HG03025 (cell line): Measurements from ENCODE around the gene HADHB.
"Not testable (repeated sequence)": the region's sequence is repeated elsewhere in the genome, so short reads cannot be mapped to it uniquely, and the experiment has no call there.

ENCODE experiments used
- ATAC-seq: cut with Tn5 transposase; IDR thresholded peaks from one replicate; pipeline ENCODE4 v1.9.1; 2021; ENCODE audit warnings: mild to moderate bottlenecking, moderate library complexity; ENCODE audit not compliant: unreplicated experiment, low FRiP score

HADHB gene

DNA sequence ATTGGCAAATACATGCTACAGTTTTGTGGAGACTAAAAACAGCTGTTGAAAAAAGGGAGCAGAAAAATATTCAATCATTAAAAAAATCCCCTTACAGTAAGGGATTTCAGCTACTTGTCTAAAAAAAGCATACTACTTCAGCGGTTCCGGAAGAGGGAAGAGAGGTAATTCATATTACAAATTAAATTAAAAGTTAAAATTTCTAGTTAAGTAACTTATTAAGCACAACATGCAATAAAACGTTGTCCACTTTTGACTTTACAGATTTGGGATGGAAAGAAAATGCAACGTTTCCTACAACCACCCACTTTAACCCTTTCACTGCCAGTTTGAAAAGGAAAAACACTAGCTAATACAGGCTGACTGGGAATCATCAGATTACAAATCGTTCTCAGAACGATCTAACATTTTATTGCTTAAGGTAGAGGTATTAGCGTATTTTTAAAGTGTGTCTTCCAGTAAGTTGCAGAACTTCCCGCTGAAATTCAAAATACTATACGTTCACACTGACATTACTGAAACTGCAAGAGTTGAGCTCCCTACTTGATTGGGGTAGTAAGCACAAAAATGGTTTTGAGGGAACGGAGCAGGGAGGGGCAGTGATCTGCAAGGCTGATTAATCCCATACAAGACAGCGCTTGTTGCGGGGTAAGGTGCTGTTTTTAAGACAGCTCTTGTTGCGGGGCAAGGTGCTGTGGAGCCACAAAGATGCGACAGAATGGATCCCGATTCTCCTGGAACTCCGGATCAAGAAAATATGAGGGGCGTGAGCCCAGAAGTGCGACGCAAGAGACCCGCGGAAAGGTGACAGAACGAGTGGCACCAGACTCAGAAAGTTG lies 1.1 kb upstream of the HADHB start:
- ATAC-seq: no peak

DNA sequence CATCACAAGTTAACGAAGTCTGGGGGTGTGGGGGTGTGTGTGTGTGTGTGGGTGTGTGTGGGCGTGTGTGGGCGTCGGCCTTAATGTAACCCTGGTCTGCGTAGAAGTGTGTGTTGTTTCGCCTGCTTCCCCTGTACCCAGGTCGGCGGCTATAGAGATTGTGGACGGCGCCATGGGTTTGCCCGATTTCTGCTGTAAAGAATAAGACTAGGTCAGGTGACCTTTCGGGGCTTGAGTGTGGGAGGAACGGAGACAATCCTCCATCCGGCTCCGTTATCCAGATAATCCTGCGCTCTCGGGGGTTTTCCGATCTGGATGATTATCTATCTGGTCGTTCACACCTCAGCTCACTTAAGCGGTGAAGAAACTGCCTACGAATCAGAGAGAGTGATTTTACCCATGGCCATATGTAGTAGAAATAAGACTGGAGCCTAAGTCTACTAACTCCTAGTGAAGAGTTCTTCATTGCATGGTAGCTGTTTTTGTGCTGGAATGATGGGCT lies 543 bp downstream of the HADHB start:
- peak; percentile 16 for ATAC-seq

DNA sequence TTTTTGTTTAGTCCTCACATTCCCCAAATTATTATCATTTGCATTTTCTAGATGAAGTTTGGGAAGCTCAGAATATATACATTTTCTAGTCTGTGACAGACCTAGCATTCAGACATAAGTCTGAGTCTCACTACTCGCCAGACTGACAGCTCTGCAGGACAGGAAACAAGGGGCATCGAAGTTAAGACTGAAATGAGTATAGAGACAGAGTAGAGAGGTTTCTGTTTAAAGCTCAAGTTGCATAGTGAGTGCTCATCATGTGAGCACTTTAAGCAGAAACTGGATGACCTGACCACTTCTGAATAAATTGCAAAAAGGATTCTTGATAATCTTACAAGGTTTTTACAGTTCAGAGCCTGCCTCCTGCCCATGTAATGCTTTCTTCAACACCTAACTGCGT lies 1.1 kb downstream of the HADHB start:
- ATAC-seq: no peak

DNA sequence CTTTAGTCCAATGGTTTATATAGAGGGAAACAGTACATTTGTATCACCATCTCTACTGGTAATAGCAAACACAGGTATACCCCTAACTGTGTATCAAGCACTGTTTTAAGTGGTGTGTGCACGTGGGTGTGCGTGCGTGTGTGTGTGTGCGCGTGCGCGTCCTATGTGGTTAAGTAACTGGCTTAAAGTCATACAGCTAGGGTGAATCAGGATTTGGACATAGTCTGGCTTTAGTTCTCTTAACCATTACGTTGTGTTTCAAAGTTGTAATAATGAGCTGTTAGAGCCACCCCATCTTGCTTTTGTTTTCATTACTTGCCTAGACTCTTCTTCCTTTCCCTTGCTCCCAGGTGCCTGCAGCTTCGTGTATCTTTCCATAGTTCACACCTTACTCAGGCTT lies 2.1 kb downstream of the HADHB start:
- no peak for ATAC-seq

DNA sequence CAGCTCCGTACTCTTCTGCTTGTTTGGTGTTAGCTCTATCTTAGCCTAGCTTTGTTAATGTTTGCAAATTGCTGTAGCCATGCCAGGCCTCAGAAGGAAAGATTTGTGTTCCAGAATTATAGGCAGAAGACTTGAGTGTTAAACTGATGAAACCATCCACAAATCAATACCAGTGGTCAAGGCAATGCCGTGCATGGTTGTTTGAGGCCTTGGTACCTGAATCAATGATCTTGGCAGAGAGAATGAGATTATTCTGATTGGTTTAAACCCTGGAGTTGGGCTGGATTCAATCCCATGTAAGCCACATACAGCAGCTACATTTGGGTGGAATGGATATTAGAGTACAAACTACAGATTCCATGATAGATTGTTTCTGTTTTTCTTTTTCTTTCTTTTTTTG lies 4.9 kb downstream of the HADHB start:
- no peak for ATAC-seq

DNA sequence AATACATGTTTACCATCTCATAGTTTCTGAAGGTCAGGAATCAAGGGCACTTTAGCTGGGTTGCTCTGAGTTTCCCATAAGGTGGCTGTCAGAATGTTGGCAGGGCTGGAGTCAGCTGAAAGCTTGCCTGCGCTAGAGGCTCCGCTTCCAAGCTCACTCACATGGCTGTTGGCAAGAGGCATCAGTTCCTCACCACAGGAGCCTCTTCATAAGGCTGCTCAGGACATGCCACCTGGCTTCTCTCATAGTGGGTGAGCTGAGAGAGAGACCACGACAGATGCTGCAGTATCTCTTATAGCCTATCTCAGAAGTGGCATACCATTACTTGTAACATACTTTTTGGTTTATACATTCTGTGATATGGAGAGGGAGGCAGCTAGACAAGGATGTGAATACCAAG lies 7.2 kb downstream of the HADHB start:
- no peak for ATAC-seq

DNA sequence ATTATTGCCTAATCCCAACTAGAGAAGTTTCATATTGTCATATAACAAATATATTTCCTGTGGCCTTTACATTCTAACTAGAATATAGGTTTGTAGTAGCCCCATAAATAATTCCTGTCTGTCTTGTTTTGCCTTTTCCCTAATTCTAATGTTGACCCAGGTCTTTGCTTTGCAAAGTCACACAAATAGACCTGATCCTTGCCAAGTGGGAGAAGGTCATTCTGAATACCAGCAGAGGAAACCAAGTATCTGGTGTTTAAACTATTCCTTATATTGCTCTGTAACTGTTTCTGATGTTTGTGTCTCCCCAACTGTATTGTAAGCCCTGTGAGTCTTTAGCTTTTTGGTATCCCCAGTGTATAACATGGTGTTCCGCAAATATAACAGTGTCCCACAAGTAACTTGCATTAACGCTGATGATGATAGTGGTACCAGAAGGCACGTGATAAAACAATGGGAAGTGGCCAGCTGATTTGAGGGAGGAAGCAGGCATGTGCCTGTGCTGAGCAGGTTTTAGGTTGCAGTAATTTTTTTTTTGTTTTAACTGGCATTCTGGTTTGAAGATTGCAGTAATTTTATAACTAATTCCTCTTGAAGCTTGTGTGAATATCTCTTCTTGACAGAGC lies 11.1 kb downstream of the HADHB start:
- ATAC-seq: no peak

DNA sequence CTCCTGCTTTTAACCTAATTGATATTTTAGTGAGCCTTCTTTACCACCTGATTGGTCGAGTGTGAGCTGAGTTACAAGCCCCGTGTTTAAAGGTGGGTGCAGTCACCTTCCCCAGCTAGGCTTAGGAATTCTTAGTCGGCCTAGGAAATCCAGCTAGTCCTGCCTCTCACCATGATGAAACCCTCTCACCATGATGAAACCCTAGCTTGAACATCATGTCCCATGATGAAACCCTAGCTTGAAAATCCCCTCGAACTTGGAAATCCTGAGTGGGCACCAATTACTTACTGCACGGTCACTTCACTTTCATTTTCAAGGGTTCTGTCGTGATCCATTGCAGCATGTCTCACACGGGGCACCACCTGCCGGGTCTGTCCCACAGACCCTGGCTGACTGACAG lies 14.1 kb downstream of the HADHB start:
- not testable (repeated sequence) for ATAC-seq

DNA sequence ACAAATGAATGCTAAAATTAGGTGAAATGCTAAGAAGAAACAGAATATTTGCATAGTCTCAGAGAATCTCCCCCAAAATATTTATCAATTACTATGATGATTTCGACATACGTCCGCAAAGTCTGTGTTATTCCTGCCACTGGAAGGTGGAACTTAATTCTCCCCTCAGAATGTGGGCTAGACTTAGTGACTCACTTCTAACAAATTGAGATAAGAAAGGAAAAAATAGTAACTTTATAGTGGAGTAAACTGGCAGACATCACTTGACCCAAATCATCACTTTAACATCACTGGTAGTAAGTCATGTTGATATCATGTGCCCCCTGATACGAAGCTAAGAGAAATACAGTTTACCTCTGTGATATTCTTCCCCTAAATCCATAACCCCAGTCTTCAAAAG lies 23.5 kb downstream of the HADHB start:
- no peak for ATAC-seq

DNA sequence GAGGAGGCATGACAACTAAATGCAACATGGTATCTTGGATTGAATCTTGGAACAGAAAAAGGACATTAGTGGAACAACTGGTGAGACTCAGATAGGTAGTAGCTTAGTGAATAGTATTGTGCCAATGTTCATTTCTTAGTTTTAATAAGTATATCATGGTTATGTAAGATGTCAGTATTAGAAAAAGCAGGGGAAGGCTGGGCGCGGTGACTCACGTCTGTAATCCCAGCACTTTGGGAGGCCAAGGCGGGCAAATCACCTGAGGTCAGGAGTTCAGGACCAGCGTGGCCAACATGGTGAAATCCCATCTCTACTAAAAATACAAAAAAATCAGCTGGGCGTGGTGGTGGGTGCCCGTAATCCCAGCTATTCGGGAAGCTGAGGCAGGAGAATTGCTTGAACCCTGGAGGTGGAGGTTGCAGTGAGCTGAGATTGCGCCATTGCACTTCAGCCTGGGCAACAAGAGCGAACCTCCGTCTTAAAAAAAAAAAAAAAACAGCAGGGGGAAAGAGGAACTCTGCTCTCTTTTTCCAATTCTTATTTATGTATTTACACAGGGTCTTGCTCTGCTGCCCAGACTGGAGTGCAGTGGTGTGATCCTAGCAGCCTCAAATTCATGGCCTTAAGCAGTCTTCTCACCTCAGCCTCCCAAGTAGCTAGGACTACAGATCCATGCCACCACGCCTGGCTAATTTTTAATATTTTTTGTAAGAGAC lies 24.1 kb downstream of the HADHB start:
- ATAC-seq: not testable (repeated sequence)

DNA sequence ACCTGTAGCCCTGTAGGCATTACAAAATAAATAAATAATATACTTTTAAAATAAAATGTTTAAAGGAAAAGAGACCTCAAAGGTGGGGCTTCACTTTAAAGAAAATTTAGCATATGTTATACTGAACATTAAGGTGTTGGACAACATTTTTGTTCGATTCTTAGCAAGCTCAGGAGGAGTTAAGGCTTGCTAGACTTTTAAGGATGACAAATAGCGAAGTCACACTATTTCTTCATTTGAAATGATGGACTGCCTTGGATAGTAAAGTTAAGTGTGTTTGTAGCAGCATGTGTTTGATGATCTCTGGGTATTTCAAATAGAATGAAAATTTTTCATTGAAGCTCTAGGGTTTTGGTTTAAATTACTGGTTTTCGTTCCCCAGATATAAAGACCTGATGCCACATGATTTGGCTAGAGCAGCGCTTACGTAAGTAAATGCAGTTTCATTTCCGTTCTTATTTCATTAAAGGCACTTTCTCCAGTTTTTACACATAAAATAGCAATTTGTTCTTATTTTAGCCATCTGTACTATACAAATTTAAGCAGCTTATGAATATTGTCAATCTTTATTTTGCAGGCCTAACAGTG lies 24.9 kb downstream of the HADHB start:
- ATAC-seq: no peak

DNA sequence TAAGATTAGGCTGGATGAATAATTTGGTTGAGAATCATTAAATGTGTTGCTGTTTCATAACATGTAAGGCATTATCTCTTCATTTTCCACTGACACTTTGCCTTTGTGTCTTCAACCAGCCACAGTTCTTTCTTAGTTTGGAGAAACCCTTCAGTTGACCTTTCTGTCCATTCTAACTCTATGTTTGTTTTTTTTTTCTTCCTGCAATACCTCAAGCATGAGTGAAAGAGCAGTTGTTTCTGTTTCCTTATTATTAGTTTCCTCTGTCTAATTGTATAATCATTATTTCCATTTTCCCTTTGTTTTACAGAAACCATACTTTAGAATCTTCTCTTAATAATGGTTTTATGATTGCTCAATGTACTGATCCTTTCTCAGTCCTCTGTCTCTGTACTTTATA lies 25.6 kb downstream of the HADHB start:
- ATAC-seq: no peak

DNA sequence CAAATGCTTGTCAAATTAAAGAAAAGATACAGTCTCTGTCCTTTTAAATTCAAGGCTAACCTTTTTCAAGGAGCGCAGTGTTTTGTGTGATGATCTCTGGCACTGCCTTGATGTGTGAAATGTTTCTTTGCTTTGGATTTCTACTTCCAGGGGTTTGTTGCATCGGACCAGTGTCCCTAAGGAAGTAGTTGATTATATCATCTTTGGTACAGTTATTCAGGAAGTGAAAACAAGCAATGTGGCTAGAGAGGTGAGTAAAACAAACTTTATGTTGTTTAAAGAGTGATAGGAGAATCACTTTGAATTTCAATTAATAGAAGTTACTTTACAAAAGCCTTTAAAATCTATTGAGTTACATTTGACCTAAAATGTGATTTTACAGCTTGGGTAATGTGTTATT lies 28.8 kb downstream of the HADHB start:
- ATAC-seq: no peak

DNA sequence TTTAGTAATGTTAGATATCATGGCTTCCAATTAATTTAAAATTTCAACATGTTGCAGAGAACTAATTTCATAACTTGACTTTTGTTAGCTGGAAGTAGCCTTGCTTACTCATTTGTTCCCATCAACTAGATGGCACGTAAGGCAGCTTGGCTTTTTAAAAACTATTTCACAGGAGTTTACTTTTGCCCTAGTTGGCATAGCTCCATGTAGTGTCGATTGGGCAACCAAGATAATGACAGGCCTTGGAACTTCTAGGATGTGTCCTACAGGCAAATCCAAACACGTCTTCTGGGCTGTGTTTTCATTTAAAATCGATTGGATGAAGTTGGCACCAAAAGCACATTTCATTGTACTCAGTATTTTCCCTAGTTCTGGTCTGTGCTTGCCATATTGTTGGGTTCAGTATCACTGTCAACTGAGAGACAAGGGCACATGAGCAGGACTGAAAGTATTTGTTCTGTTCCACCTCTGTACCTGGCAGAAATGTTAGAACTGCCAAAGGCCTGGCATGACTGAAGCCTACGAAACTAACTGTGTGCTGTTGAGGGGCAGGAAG lies 29.4 kb downstream of the HADHB start:
- no peak for ATAC-seq

DNA sequence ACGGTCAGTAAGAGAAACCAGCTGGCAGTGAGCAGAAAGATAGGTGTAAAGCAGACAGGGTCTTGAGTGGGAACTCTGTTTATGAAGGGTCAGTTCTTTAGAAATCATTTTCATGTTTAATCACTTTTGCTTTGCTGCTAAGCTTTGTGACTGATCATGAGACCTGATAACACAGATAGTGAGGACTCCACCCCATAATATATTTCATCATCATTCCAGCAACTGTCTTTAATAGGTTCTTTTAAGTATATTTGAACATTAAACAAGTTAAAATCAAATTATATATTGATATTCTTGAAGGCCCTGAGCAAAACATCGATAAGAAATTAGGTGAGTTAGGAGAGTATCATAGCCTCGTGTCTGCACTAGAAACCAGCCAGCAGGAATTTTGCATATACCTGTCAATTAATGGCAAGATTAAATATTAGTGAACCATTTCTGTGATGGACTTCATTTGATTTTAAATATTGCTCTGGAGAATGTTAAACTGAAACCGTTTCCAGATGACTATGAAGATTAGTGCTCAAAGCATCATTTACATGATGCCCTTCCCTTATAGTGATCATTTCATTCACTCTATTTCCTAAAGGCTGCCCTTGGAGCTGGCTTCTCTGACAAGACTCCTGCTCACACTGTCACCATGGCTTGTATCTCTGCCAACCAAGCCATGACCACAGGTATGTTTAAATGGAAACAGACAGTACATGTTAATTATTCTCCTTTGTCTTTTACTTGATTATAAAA lies 31.9 kb downstream of the HADHB start:
- no peak for ATAC-seq

DNA sequence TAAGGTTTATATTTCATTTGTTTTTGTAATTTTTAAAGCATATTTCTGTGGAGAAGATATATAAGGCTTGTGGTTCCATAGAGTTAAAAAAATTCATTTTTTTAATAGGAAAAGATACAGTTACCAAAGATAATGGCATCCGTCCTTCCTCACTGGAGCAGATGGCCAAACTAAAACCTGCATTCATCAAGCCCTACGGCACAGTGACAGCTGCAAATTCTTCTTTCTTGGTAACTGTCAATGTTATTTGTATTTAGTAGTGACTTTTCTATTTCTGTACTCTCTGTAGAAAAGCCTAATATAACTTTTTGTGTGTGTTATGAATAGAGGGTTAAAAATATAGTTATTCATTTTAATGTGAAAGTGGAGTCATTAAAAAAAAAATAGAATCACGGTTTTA lies 35.1 kb downstream of the HADHB start:
- no peak for ATAC-seq

DNA sequence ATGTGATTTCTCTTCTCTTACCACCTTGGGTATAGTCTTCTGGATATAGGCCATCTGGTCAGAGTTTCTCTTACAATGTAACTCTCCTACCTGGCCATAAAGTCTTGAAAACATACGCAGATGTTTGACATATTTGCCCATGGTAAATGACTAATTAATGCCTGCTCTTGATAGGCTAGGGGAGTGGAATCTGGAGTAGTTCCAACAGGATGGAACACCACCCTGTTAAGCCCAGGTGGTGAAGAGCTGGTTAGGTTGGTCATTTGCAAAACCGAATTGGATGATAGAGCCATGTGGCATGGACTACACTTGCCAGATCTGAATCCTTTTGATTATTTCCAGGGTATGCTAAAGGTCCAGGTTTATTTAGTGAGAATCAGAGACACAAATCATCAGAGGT lies 36.5 kb downstream of the HADHB start:
- no peak for ATAC-seq

DNA sequence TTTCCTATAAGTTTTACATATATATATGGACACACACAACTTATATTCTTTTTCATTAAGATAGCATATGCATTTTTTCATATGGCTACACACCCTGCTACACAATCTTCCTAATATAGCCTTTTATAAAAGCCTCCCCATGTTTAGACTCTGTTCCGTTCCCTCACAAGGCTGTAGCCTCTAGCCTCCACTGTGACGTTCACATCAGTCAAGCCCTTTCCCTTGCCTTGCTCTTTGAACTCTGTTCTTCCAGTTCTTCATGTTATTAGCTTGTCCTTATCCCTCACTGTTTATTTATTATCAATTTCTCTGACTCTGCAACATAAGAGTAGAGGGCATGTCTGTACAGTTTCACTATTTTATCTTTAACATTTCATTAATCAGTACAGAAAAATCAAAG lies 38.9 kb downstream of the HADHB start:
- no peak for ATAC-seq

DNA sequence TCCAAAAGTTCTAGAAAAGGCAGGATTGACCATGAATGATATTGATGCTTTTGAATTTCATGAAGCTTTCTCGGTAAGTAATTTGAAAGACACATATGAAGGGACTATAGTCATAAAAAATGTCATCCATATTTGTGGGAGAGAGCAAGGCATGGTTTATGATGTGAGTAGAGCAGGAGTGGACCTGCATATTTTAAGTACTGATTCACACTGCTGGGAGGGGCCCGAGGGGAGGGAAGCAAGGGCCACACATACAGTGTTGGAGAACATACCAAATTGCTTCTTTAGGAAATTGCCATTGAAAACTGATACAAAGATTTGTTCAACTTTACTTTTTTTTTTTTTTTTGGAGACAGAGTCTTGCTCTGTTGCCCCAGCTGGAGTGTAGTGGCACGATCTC lies 39.4 kb downstream of the HADHB start:
- no peak for ATAC-seq

DNA sequence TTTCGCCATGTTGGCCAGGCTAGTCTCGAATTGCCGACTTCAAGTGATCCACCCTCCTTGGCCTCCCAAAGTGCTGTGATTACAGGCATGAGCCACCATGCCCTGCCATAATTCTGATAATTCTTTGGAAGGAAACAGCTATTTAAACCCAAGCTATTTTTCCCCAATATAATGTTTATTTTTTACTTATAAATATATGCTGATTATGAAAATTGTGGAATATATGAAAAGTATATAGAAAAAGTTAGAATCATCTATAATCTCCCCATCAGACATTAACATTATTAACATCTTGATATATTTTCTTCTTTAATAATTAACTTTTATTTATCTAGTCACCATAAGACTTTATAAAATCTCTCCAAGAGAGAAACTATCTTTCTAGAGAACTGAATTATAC lies 41.2 kb downstream of the HADHB start:
- no peak for ATAC-seq
